ENCODE results near the gene A2ML1. TPM values are rescaled to one million over a fixed set of nuclear protein-coding genes. Genes with fewer than 3 reads are reported as not detected.

Gene A2ML1
- total RNA-seq, 4 donors from 2014 or later, result not detected

DNA sequence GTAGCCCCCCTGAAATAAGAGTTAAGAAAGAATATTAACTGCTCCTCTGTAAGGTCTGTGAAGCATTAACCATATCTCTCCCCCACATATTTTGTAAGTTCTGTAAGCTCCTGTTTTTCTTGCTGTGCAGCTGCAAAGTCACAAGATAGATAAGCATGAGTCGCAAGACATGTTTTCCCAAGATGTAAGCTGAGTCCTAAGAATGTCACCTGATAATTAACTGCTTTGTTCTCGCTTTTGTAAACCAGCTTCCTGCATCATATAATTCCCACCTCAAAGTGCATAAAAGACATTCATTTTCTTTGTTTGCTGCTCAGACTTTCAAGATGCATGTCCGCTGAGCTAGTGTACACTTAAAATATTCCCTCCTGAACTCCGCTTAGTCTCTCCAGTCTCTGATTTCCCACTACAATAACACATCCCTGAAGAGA, 64.9 kb downstream of the A2ML1 start:
- Histone ChIP-seq H3K36me3 (no peaks in the 10 kb centered on the region), H3K27ac (no peak overlapping the region), H3K4me1 (peaks cover 0 to 4% (median 0%) of the 10 kb centered on the region in 4 donors), H3K9me3 (no peaks in the 10 kb centered on the region), H3K4me3 (no peak overlapping the region), H3K27me3 (no peaks in the 10 kb centered on the region)
- in situ Hi-C loops (cut with MboI; ENCODE audit: low pct_ligation_motif_present in 1 of 4, low pct_unique_long_range_greater_than_20kb in 1 of 4, low sequenced_read_pairs in 3 of 4), result loop anchor here in 3 of 4 donors (10.0 to 25.0 kb wide), 2 partner anchors 200 to 202 kb away; partner anchors contain the start of gene RIMKLB (in 2 of the 3)
- TF ChIP-seq EP300 (IDR thresholded peaks at IDR 0.05; ENCODE audit: low read depth) (no peak), POLR2A (IDR thresholded peaks at IDR 0.05) (no peak), CTCF (IDR thresholded peaks at IDR 0.05) (no peak), POLR2AphosphoS5 (IDR thresholded peaks at IDR 0.05) (no peak)
- WGBS, 2 donors (ENCODE audit: low coverage in 1 of 2), result 87 to 88% methylated on average over 4 of the region's 4 CpGs
- intact Hi-C loops (cut with DNase I; ENCODE audit: low total_unique reads), result no loop called here
- DNase-seq, result no peak

DNA sequence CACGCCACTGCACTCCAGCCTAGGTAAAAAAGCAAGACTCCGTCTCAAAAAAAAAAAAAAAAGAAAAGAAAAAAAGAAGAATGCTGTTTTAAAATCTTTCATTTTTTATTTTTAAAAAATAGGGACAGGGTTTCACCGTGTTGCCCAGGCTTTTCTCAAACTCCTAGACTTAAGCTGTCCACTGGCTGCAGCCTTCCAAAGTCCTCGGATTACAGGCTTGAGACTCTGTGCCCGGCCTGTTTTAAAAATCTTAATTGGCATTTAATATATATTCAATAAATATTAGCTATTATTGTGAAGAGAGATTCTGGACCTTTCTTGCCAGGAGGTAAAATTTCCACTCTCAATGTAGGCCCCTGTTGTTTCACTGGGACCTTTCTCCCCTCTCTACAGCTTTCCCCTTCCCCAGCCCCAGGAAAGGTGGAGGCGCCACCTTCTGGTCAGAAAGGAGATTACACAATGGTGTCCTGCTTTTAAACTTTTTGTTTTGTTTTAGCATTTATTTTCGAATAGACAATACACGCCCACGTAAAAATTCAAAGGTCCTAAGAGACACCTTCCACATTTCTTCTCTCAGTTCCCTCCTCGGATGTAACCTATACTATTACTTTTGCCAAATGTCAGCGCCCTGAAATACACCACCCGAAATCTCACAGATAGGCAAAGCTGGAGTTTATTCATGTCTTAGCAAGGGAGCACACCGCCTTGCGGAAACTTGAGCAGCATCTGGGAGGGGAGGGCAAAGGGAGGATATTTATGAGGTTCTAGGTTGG, 68.1 kb downstream of the A2ML1 start:
- 31 to 35% methylated on average over 11 to 14 of the region's 14 CpGs for WGBS, 2 donors (ENCODE audit: low coverage in 1 of 2)
- Histone ChIP-seq H3K36me3 (no peaks in the 10 kb centered on the region), H3K27ac (peak overlapping the region in 1 of 4 donors; percentile 40), H3K4me3 (peak overlapping the region; percentile 1 to 52 (median 31)), H3K4me1 (peaks cover 0 to 4% (median 0%) of the 10 kb centered on the region in 4 donors), H3K9me3 (no peaks in the 10 kb centered on the region), H3K27me3 (no peaks in the 10 kb centered on the region)
- intact Hi-C loops (cut with DNase I; ENCODE audit: low total_unique reads), result loop anchor here (5.0 kb wide), 1 partner anchor 208 kb away; no protein-coding TSS in a partner anchor
- DNase-seq, result peak; percentile 49
- in situ Hi-C loops (cut with MboI; ENCODE audit: low pct_ligation_motif_present in 1 of 4, low pct_unique_long_range_greater_than_20kb in 1 of 4, low sequenced_read_pairs in 3 of 4), result loop anchor here in 2 of 4 donors (25.0 kb wide), 1 partner anchor 203 kb away; the partner anchor contains the start of gene RIMKLB (in 2 of the 2)
- TF ChIP-seq POLR2A (IDR thresholded peaks at IDR 0.05), result no peak
- TF ChIP-seq CTCF (IDR thresholded peaks at IDR 0.05), result peak; percentile 72 to 89 (median 85)
- no peak for TF ChIP-seq POLR2AphosphoS5 (IDR thresholded peaks at IDR 0.05)
- no peak for TF ChIP-seq EP300 (IDR thresholded peaks at IDR 0.05; ENCODE audit: low read depth)

DNA sequence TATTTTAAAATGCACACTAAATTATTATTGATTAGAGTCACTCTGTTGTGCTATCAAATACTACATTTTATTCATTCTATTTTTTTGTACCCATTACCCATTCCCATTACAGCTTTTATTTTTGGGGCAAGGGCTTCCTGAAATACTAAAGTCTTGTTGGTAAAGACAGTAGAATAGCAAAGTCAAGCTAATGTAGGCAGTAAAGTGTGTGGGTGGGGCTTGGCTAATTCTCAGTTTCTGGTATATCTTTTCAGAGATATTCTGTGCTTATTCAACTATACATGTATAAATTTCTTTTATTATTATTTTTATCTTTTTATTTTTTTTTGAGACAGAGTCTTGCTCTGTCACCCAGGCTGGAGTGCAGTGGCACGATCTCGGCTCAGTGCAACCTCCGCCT, 69.6 kb downstream of the A2ML1 start:
- no peaks in the 10 kb centered on the region for H3K27me3 ChIP-seq
- DNase-seq, result no peak
- H3K27ac ChIP-seq, result no peak overlapping the region
- TF ChIP-seq EP300 (IDR thresholded peaks at IDR 0.05; ENCODE audit: low read depth), result no peak
- peaks cover 0 to 4% (median 0%) of the 10 kb centered on the region in 4 donors for H3K4me1 ChIP-seq
- H3K36me3 ChIP-seq, result no peaks in the 10 kb centered on the region
- in situ Hi-C loops (cut with MboI; ENCODE audit: low pct_ligation_motif_present in 1 of 4, low pct_unique_long_range_greater_than_20kb in 1 of 4, low sequenced_read_pairs in 3 of 4) (loop anchor here in 2 of 4 donors (25.0 kb wide), 1 partner anchor 205 kb away; the partner anchor contains the start of gene RIMKLB (in 2 of the 2)), intact Hi-C loops (cut with DNase I; ENCODE audit: low total_unique reads) (loop anchor here (5.0 kb wide), 1 partner anchor 210 kb away; no protein-coding TSS in a partner anchor)
- 97 to 100% methylated on average over 3 of the region's 3 CpGs for WGBS, 2 donors (ENCODE audit: low coverage in 1 of 2)
- no peaks in the 10 kb centered on the region for H3K9me3 ChIP-seq
- H3K4me3 ChIP-seq, result no peak overlapping the region

DNA sequence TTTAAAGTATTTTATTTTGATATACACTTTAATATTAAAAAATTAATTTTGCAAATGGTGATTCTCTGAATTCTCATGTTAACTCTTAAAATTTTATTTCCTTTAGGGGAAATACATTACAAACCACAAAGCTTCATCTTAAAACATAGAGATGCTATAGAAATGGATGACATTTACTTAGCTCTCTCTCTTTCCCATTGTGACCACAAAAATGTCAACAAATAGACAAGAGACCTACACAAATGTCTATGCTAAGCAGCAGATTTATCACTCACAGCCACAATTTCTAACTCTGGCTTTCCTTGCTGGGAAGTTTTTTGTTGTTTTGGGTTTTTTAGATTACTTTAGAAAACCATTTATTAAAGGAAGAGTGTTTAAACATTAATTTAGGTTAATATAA, 72.0 kb downstream of the A2ML1 start:
- Histone ChIP-seq H3K36me3 (no peaks in the 10 kb centered on the region), H3K27me3 (no peaks in the 10 kb centered on the region), H3K4me1 (peaks cover 0 to 4% (median 0%) of the 10 kb centered on the region in 4 donors), H3K4me3 (no peak overlapping the region), H3K9me3 (no peaks in the 10 kb centered on the region), H3K27ac (no peak overlapping the region)
- in situ Hi-C loops (cut with MboI; ENCODE audit: low pct_ligation_motif_present in 1 of 4, low pct_unique_long_range_greater_than_20kb in 1 of 4, low sequenced_read_pairs in 3 of 4), result loop anchor here in 2 of 4 donors (25.0 kb wide), 1 partner anchor 207 kb away; the partner anchor contains the start of gene RIMKLB (in 2 of the 2)
- no peak for DNase-seq
- intact Hi-C loops (cut with DNase I; ENCODE audit: low total_unique reads), result loop anchor here (5.0 kb wide), 1 partner anchor 212 kb away; no protein-coding TSS in a partner anchor
- TF ChIP-seq CTCF (IDR thresholded peaks at IDR 0.05), result no peak
- TF ChIP-seq POLR2AphosphoS5 (IDR thresholded peaks at IDR 0.05), result no peak
- no peak for TF ChIP-seq POLR2A (IDR thresholded peaks at IDR 0.05)
- TF ChIP-seq EP300 (IDR thresholded peaks at IDR 0.05; ENCODE audit: low read depth), result no peak
